ENCODE results near the gene PCP4L1. TPM values are rescaled to one million over a fixed set of nuclear protein-coding genes. Genes with fewer than 3 reads are reported as not detected.
"Not testable (repeated sequence)": the region's sequence is repeated elsewhere in the genome, so short reads cannot be mapped to it uniquely, and the experiment has no call there.

Gene PCP4L1
- total RNA-seq: 1 to 10 TPM in 1 of 2 donors, not detected in 1; 2.6 TPM
- long read RNA-seq, partial matches to known transcripts: 0 of 1 reads
- long read RNA-seq, other reads (novel, unspliced or antisense): 0 of 1 reads

GRCh38 chr1:161258439-161259344 lies at the start of gene PCP4L1:
Gene PCP4L1, plus strand, starts transcription at chr1:161258745. Its CDS starts 230 bp downstream, at chr1:161258975.
- peak; percentile 93 for ATAC-seq
- intact Hi-C loops (cut with DNase I, micrococcal nuclease): no loop called here
- peak; percentile 46 to 53 for DNase-seq

GRCh38 chr1:161209790-161210409 lies 48.6 kb upstream of the PCP4L1 start:
- ATAC-seq: peak; percentile 90
- DNase-seq: peak; percentile 74 to 79
- intact Hi-C loops (cut with DNase I, micrococcal nuclease): no loop called here

- no peak for DNase-seq
- ATAC-seq: no peak
- intact Hi-C loops (cut with DNase I, micrococcal nuclease): no loop called here
Observed at GRCh38 chr1:161214369-161214768, 44.2 kb upstream of the PCP4L1 start.

- ATAC-seq (peak; percentile 42), DNase-seq (peak in 1 of 2 donors; percentile 50)
- intact Hi-C loops (cut with DNase I, micrococcal nuclease): no loop called here
Observed at GRCh38 chr1:161215076-161215475, 43.5 kb upstream of the PCP4L1 start, which contains the start of gene FCER1G. Gene FCER1G, plus strand, starts transcription at chr1:161215295. Its CDS starts 27 bp downstream, at chr1:161215322.

- DNase-seq: no peak
- intact Hi-C loops (cut with DNase I, micrococcal nuclease): no loop called here
- peak; percentile 29 for ATAC-seq
Observed at GRCh38 chr1:161216945-161217712, 41.4 kb upstream of the PCP4L1 start.

- no peak for DNase-seq
- intact Hi-C loops (cut with DNase I, micrococcal nuclease): no loop called here
- ATAC-seq: no peak
Observed at GRCh38 chr1:161217831-161218230, 40.7 kb upstream of the PCP4L1 start.

GRCh38 chr1:161218301-161219077 lies 40.1 kb upstream of the PCP4L1 start:
- no peak for DNase-seq
- intact Hi-C loops (cut with DNase I, micrococcal nuclease): no loop called here
- no peak for ATAC-seq

- DNase-seq (no peak), ATAC-seq (no peak)
- intact Hi-C loops (cut with DNase I, micrococcal nuclease): no loop called here
Observed at GRCh38 chr1:161219078-161219892, 39.3 kb upstream of the PCP4L1 start.

- ATAC-seq (no peak), DNase-seq (no peak)
- intact Hi-C loops (cut with DNase I, micrococcal nuclease): loop anchor here in 1 of 2 donors (10.0 kb wide), 1 partner anchor 165 kb away; no protein-coding TSS in a partner anchor
Observed at GRCh38 chr1:161220002-161220401, 38.5 kb upstream of the PCP4L1 start.

GRCh38 chr1:161222175-161223019 lies 36.1 kb upstream of the PCP4L1 start:
- ATAC-seq: no peak
- intact Hi-C loops (cut with DNase I, micrococcal nuclease): loop anchor here in 1 of 2 donors (10.0 kb wide), 1 partner anchor 162 kb away; no protein-coding TSS in a partner anchor
- DNase-seq: no peak

- no peak for DNase-seq
- ATAC-seq: no peak
- intact Hi-C loops (cut with DNase I, micrococcal nuclease): loop anchor here in 1 of 2 donors (10.0 kb wide), 1 partner anchor 161 kb away; no protein-coding TSS in a partner anchor
Observed at GRCh38 chr1:161223805-161224694, 34.5 kb upstream of the PCP4L1 start.

- not testable (repeated sequence) for DNase-seq, ATAC-seq
Observed at GRCh38 chr1:161224695-161225087, 33.9 kb upstream of the PCP4L1 start.

GRCh38 chr1:161225178-161225533 lies 33.4 kb upstream of the PCP4L1 start:
- ATAC-seq: no peak
- intact Hi-C loops (cut with DNase I, micrococcal nuclease): loop anchor here (5.0 to 10.0 kb wide), 3 partner anchors 67 to 160 kb away; no protein-coding TSS in a partner anchor

More at GRCh38 chr1:161224695-161225087, 33.9 kb upstream of the PCP4L1 start:
- intact Hi-C loops (cut with DNase I, micrococcal nuclease): loop anchor here (5.0 to 10.0 kb wide), 3 partner anchors 68 to 160 kb away; no protein-coding TSS in a partner anchor

GRCh38 chr1:161225534-161226319 lies 32.8 kb upstream of the PCP4L1 start, which contains the start of gene TOMM40L:
Gene TOMM40L, plus strand, starts transcription at chr1:161226060. Its CDS starts 430 bp downstream, at chr1:161226490.
- ATAC-seq: peak; percentile 92
- intact Hi-C loops (cut with DNase I, micrococcal nuclease): loop anchor here (5.0 to 10.0 kb wide), 3 partner anchors 67 to 159 kb away; no protein-coding TSS in a partner anchor
- DNase-seq: peak; percentile 90 to 97

More at GRCh38 chr1:161225178-161225533, 33.4 kb upstream of the PCP4L1 start:
- no peak for DNase-seq
